HFF-Myc (cell line): ENCODE results near the gene KREMEN2.

Experiments
- DNase-seq: peaks from one replicate; pipeline ENCODE4 v3.0.0-alpha.2; 2011; ENCODE audit warnings: low read depth; ENCODE audit errors: extremely low read depth
- H3K4me3 ChIP-seq: replicated peaks from 2 replicates; pipeline ENCODE4 v1.5.1; 2011; ENCODE audit warnings: low read depth, mild to moderate bottlenecking, control low read depth, low read length
- CTCF ChIP-seq: IDR thresholded peaks from 2 replicates; pipeline ENCODE4 v1.5.1; 2012; ENCODE audit warnings: mild to moderate bottlenecking, low read depth, low read length, control low read depth; ENCODE audit errors: missing control alignments

The KREMEN2 gene

GRCh38 chr16:3009568-3010390, 45.7 kb downstream of the KREMEN2 start:
- DNase-seq: no peak
- no peak overlapping the region for H3K4me3 ChIP-seq

DNA sequence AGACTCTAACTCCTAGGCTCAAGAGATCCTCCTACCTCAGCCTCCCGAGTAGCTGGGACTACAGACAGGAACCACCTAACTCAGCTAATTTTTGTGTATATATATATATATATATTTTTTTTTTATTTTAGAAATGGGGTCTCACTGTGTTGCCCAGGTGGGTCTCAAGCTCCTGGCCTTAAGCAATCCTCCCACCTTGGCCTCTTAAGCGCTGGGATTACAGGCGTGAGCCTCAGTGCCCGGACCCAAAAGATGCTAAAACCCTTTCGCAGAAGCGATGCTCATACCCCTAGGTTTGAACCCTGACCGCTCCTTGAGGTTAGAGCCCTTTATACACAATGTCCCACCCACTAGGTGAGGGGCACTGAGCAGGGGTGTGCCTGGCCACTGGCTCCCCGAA, 46.4 kb downstream of the KREMEN2 start:
- no peak for DNase-seq
- H3K4me3 ChIP-seq: no peak overlapping the region
- no peak for TF ChIP-seq CTCF

More at GRCh38 chr16:3009568-3010390, 45.7 kb downstream of the KREMEN2 start:
- no peak for TF ChIP-seq CTCF

- no peak for DNase-seq
- TF ChIP-seq CTCF: no peak
- H3K4me3 ChIP-seq: no peak overlapping the region
These were observed 48.2 kb downstream of the KREMEN2 start for GRCh38 chr16:3012246-3012645.

DNA sequence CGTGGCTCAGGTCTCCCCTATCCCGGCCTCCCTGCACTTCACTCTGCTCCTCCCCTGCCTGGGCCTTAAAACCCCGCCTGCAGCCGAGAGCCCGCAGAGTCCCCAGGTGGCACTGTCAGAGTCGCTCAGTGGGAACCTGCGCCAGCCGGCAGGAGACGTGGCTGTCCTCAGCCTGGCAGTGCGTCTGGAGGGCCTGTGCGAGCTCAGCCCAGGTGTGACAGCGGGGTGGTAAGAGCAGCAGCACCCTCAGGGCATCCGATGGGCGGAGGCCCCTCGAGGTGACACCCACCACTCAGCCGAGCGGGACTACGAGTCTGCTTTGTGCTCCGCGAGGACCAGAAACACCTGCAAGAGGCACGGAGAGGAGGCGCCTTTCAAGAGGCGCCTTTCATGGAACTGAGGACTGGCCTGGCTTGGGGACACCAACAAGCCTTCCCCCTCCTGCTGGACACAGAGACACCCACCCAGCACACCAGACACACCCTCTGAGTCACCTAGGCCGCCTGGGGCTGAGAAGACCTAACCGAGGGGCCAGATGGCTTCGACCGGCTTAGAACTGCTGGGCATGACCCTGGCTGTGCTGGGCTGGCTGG, 48.8 kb downstream of the KREMEN2 start, which contains the start of gene CLDN9:
Gene CLDN9 (plus strand): TSS at position 96 of the 593 bp plus-strand sequence. CDS start 440 bp downstream, at position 536.
- no peak within 1 kb of the TSS for H3K4me3 ChIP-seq
- no peak for DNase-seq
- TF ChIP-seq CTCF: no peak

DNA sequence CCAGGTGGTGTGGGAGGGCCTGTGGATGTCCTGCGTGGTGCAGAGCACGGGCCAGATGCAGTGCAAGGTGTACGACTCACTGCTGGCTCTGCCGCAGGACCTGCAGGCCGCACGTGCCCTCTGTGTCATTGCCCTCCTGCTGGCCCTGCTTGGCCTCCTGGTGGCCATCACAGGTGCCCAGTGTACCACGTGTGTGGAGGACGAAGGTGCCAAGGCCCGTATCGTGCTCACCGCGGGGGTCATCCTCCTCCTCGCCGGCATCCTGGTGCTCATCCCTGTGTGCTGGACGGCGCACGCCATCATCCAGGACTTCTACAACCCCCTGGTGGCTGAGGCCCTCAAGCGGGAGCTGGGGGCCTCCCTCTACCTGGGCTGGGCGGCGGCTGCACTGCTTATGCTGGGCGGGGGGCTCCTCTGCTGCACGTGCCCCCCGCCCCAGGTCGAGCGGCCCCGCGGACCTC, 49.4 kb downstream of the KREMEN2 start:
- no peak for TF ChIP-seq CTCF
- H3K4me3 ChIP-seq: no peak overlapping the region
- no peak for DNase-seq

DNA sequence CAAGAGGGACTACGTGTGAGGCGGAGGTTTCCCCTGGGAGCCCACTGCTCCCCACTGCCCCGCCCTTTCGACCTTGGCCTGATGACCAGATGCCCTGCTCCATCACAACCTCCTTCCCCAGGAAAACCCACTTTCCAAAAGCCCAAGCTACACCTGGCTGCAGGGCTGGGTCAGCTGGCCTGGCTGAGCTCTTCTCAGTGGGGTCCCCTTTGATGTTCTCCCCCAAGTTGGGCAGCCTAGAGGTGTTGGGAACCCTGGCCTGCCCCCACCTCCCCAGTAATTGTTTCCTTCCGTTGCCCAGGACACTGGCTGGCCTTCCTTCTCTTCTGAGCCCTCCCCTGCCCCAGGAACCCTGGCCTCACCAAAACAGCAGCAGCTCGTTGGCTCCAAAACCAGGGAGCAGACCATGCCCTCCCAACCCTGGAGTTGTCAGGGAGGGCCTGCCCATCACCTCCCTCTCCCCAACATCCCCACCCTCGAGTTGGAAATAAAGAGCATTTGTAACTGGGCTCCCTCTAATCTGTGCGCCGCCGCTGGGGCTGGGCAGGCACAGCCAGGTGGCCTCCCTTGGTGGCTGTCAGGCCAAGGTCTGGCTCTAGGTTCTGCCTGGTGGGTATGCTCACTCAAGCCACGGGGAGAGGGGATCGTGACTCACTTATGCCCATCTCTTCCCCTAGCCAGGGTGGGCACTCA, 50.1 kb downstream of the KREMEN2 start:
- no peak for DNase-seq
- H3K4me3 ChIP-seq: no peak overlapping the region
- no peak for TF ChIP-seq CTCF
